HG03196 (cell line): ENCODE measurements around the gene TTYH1.

Experiments
- ATAC-seq: cut with Tn5 transposase; IDR thresholded peaks from one replicate; pipeline ENCODE4 v1.9.1; 2021; ENCODE audit not compliant: unreplicated experiment

The TTYH1 gene

DNA sequence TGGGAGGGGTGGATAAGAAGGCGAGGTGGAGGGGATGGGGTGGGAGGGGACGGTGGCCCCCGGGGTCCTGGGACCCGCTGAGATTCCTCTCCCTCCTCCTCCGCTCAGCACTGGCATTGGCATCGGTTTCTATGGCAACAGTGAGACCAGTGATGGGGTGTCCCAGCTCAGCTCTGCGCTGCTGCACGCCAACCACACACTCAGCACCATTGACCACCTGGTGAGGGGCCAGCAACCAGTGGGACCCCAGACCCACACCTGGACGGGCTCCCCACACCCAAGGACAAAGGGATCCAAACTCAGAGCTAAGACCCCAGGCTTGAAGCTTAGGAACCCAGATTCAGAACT is 5.9 kb downstream of the TTYH1 start:
- no peak for ATAC-seq

DNA sequence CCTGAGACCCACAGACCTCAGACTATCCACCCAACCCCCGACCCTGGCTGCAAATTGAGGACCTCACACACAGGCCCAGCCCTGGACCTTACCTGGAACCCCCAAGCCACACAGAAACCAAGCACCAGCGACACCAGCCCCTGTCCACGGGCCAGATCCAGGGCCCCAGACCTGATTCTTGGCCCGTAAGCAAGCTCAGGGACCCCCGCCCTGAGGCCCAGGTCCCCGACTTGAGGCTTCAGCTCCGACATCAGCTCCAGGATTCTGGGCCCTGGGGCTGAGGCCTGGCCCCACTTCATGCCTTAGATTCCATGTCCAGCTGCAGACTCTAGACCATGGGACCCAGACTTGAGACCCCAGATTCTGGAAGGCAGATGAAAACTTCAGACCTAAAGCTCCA is 6.3 kb downstream of the TTYH1 start:
- no peak for ATAC-seq

DNA sequence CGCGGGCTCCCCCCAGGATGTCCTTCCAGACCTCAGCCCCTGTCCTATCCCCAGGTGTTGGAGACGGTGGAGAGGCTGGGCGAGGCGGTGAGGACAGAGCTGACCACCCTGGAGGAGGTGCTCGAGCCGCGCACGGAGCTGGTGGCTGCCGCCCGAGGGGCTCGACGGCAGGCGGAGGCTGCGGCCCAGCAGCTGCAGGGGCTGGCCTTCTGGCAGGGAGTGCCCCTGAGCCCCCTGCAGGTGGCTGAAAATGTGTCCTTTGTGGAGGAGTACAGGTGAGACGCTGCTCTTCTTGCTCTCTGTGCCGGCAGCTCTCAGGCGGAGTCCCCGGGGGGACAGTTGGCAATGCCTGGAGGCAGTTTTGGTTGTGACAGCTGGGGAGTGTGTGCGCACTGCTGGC is 6.9 kb downstream of the TTYH1 start:
- ATAC-seq = no peak

DNA sequence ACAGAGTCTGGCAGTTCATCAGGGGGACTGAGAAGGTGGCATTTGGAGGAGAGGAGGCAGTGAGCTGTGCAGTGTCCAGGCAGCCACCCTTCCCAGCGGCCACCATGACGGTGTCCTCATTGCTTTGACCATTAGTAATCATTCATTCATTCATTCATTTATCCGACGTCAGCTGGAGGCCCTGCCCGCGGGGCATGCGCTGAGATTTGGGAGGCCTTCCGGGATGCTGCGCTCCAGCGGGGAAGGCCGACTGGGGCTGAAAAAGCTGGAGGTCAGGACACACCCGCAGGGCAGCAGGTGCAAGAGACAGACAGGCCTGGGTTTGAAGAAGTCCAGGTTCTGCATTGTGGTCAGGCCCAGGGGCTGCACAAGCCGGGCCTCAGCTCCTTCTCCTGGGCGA is 8.9 kb downstream of the TTYH1 start:
- ATAC-seq = no peak

DNA sequence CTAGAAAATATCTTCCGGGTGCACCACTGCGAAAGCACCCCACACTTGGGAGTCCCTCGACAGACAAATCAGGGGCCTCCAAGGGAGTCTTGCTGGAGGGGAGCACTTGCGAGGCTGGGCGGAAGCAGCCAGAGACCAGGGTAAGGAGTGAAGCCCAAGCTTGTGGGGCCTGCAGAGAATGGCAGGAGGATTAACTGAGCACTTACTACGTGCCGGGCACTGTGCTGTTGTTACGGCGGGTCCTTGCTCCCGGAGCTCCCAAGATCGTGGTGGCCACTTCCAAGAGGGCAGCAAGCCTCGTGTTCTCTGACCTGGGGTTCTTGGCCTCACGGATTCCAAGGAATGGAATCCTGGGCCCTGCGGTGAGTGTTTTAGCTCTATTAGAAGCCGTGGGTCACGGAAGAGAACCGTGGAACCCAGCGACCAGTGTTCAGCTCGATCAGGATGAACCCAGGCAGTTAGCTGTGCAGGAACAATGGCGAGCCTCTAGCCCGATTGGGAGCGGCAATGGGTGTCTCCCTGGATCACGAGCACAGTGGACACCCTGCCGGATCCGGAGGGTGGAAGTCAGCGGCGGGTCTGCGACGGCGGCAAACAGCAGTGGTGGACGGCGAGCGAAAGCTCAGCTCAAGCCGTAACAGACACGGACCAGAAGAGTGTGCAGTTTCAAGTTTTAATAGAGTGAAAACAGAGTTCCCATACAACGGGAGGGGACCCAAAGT is 9.6 kb downstream of the TTYH1 start:
- ATAC-seq = no peak

DNA sequence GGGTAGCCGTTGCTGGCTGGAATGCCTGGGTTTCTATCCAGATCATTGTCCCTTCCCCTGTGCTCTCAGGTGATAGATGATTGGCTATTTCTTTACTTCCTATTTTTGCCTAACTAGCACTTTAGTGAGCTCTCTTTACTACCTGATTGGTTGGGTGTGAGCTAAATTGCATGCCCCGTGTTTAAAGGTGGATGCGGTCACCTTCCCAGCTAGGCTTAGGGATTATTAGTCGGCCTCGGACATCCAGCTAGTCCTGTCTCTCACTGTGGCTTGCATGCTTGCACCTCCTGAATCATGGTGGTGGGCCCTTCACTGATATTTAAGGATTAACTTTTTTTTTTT is 10.1 kb downstream of the TTYH1 start:
- ATAC-seq = no peak

DNA sequence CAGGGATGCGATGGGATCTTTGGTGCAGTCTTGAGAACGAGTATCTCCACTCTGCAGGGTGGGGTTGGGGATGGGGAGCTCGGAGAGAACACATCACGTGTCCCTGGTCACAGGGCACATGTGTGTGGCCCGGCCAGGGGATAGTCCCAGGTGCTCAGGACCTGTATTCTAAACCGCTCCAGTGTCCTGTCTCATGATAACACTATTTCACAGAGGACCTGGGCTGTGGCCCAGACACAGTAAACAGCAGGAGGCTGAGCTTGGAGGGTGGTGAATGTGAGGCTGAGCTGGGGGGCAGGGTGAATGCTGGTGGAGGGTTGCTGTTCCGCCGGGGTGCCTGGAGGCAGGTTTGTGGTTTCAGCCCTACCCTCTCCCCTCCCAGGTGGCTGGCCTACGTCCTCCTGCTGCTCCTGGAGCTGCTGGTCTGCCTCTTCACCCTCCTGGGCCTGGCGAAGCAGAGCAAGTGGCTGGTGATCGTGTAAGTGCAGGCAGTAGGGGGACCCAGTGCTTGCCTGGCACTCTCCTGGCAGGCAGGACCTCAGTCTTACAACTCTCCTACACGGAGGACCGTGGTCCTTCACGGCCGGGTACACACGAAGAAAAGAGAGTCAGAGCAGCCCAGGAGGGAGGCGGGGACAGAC is 11.1 kb downstream of the TTYH1 start:
- no peak for ATAC-seq

DNA sequence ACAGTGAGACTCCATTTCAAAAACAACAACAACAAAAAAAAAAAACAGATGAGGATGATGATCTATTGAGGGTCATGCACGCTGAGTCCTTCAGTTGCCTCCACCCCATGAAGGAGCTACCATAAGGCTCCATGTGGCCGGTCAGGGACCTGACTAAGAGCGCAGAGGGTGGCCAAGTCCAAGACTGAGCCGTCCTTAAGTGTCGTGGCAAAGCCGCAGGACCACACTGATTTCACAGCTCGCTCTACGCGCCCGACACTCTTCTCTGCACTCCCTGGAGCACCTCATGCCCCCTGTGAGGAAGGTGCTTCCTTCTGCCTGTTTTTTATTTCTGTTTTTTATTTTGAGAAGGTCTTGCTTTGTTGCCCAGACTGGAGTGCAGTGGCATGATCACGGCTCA is 12.3 kb downstream of the TTYH1 start:
- ATAC-seq = no peak

DNA sequence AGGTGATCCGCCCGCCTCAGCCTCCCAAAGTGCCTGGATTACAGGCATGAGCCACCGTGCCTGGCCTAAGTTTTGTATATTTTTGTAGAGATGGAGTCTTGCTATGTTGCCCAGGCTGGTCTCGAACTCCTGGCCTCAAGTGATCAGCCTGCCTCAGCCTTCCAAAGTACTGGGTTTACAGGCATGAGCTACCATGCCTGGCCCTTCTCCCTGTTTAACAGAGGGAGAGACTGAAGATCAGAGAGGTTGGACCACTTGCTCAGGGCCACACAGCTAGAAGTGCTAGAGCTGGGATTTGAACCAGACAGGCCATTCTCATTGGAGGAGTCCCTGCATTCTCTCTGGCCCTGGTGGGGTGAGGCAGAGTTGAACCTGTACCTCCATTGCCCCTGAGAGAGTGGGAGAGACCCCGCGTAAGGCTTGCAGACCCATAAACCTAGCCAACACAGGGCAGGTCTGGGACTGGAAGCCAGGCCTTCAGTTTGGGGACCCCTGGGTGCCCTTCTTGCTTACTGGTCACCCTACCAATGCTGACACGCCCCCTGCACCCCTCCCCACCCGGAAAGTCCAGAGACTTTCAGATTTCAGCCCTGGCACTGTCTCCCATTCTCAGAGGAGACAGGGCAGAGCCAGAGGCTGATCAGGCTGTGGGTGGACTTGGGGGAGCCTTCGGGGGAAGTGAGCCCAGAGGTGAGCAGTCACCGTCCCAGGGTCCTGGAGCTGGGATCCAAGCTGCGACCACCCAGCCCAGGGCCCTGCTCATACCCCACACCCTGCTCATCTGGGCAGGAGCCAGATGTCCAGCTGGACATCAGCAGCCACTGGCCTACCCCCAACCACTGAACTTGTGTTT is 13.3 kb downstream of the TTYH1 start:
- no peak for ATAC-seq

DNA sequence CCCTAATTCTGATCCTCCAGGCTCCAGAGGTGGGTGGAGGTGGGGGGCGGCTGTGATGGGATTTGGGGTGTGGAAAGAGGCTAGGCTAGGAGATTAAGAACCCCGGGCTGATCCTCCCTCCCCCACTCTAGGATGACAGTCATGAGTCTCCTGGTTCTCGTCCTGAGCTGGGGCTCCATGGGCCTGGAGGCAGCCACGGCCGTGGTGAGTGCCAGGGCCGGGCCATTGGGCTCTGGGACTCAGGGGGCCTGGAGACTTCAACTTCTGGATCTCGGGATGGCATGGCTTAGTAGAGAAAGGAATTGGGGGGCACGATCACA is 13.9 kb downstream of the TTYH1 start:
- ATAC-seq = no peak

DNA sequence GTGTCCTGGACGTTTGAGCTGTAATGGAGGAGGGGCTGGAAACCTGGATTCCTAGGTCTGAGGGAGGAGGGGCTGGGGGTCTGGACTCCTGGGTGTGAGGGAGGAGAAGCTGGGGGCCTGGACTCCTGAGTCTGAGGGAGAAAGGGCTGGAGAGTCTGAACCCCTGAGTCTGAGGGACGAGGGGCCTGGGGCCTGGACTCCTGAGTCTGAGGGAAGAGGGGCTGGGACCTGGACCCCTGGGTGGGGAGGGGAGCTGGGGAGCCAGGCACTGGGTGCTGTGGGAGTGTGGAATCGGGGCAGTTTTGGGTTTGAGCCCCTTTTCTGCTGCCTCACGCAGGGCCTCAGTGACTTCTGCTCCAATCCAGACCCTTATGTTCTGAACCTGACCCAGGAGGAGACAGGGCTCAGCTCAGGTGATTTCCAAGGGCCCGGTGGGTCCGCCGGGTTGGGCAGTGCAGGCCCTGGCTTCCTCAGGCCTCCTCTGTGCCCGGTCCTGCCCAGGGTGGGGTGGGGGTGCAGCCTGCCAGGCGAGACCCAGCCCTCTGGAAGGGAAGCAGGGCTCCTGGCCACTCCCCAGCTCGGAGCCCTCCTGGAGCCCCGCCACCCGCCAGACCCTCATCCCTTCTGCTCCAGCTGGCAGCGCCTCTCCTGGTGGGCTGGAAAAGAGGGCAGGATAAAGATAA is 14.4 kb downstream of the TTYH1 start:
- ATAC-seq = no peak

DNA sequence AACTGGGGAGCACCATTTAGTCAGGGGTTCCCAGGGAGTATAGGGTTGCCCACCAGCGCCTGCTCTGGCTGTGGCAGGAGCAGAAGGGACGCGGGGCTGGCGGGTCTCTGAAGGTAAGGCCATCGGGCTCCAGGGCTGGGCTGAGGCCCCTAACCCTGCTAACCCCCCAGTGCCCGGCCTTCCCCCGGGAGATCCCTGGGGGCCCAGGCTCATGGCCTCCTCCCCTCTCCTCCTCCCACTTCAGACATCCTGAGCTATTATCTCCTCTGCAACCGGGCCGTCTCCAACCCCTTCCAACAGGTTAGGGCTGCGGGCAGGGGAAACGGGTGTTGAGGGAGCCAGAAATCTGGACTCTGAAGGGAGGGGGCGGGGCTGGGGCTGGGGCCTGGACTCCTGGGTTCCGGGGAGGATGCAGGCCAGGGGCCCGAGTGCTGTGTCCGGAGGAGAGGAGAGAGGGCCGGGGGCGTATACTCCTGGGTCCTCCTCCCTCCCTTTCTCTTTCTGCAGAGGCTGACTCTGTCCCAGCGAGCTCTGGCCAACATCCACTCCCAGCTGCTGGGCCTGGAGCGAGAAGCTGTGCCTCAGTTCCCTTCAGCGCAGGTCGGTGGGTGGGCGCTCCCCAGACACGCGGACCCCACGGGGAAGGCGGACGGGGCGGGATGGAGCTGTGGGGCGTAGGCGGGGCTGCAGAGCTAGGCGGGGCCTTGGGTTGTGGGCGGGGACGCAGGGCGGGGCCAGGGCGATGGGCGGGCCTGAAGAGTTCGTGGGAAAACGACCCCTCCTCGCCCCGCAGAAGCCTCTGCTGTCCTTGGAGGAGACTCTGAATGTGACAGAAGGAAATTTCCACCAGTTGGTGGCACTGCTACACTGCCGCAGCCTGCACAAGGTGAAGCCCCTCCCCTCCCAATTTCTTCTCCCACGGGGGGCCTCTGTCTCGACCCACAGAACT is 15.3 kb downstream of the TTYH1 start:
- ATAC-seq = no peak

DNA sequence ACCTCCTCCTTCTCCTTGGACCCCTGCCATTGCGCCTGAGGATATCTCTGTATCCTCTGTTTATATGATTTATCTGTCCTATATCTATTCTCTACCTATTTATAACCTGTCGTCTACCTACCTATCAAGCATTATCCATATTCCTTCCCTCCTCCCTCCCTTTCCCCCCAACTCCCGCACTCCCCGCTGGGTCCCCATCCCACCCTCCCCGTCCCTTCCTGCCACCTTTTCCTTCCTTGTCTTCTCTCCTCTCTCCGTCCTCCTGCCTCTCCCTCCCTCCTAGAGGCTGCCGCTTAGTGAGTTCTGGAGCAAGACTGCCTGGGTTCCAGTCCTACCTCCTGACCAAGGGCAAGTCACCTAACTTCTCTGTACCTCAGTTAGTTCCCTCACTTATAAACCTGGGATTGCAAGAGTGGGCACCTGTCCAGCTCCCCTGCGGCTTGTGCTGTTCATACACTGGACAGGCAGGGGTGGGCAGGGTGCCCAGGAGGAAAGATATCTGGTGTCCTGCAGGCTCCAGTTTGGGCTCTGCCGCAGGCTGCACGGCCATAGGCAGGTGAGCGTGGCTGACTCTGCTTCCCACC is 16.1 kb downstream of the TTYH1 start:
- ATAC-seq = no peak

DNA sequence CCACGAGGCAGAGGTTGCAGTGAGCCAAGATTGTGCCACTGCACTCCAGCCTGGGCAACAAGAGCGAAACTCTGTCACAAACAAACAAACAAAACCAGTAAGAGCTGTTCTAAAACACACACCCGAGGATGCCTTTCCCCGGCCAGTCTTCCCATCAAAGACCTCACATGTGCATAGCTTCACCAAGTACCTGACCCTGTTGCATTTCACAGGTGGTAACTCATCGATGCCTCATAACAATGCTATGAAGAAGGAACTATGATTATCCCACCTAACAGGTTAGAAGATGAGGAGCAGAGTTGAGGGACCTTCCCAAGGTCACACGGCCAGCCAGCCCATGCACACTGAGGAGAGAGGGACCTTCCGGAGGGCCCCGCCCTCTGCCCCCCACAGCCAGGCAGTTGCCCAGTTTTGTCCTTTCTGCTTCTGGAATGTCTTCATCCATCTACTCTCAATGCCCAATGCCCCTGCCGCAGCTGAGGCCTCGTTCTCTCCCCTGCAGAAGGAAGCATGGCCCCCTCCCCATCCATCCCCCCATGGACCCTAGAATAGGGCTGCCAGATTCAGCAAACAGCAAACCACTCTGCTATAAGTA is 17.0 kb downstream of the TTYH1 start:
- no peak for ATAC-seq

DNA sequence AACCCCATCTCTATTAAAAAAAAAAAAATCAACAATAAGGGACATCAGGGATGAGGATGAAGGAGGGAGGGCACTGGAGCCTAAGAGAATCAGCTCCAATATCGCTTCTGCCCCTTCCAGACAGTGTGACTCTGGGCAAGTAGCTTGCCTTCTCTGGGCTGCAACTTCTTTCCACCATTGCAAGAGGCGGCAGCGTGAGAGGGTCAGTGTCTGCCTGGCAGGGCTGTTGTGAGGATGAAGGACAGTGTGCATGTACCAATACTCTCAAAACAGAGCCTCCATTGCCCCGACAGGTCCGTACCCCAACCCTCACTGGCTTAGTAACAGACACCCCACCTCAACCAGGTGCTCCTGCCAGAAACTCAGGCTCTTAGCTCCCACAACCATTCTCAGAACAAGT is 18.4 kb downstream of the TTYH1 start:
- ATAC-seq = no peak

DNA sequence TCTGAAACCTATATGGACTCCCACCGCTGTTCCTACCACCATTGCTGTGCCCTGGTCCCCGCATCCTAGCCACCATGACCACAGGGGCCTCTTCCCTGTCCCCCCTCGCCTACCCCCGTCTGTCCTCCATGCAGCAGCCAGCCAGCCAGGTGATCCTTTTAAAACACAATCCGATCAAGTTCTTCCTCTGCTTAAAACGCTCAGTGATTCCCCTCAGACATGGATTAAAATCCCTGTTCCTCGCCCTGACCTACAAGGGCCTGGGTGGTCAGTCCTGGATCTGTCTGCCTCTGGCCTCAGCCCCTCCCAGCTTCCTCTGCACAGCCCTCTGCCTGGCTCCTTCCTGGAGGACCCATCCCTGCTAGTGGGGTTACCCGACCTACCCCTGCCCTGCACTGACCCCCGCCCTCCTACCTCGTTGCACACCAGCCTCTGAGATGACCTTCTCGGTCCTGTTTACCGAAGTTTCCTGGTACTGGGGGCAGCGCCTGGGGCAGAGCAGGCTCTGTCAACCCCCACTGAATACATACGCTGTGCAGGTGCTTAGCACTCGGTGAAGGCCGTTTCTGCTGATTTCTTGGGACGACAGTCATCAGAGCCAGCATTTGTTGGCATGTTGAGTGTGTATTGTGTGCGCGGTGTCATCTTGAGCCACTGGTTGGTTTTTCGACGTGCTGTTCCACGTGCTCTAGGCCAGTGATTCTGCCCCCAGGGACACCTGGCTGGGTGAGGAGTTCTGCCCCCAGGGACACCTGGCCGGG is 19.0 kb downstream of the TTYH1 start:
- no peak for ATAC-seq

DNA sequence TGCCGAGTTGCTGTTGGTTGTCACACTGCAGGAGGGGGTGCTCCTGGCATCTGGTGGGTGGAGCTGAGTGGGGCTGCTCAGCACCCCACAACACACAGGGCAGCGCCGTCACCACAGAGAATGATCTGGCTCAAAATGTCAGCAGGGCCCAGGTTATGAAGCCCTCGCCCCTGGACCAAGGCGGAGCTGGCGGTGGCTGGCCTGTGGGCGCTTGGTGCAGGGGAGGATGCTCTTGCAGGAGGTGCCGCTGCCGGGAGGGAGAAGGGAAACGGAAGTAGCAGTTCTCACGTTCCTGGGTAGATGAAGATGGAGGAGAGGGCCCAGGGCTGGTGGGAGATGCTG is 19.6 kb downstream of the TTYH1 start:
- no peak for ATAC-seq

DNA sequence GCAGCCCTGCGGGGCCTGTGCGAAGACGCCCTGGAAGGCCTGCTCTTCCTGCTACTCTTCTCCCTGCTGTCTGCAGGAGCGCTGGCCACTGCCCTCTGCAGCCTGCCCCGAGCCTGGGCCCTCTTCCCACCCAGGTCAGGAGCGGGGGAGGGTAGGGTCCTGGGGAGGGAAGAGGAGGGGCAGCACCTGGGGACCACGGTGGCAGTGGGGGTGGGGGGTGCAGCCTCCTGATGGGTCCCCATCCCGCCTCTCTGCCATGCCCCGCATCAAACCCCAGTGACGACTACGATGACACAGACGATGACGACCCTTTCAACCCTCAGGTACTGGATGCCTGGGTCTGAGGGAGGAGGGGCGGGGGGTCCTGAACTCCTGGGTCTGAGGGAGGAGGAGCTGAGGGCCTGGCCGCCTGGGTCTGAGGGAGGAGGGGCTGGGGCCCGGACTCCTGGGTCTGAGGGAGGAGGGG is 20.3 kb downstream of the TTYH1 start:
- ATAC-seq = no peak

DNA sequence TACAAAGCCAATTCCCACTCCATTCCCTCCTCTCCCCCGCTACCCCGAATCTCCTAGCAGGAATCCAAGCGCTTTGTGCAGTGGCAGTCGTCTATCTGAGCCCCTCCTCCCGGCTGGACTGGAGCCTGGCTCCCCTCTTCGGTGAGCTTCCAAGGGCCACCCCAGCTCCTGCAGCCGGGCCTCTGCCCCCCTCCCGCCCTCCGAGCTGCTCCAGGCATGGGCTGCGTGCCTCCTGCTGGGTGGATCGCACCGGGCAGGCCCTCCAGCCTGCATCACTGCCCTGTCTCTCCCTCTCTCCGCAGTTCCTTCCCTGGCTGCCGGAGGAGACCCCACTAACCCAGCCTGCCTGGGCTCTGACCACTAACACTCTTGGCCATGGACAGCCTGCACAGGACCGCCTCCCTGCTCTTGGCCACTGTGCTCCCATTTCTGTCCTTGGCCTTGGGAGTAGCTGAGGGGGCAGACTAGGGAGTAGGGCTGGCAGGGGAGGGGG is 20.8 kb downstream of the TTYH1 start:
- no peak for ATAC-seq
